Stimulated activated effector memory CD8-positive, alpha-beta T cell treated with anti-CD3 and anti-CD28 coated beads, Interleukin-12 subunit alpha, Interleukin-12 subunit beta, amount 100 ng/mL, for 72 hours (primary cell): ENCODE results near the gene SLC25A6.
"Not testable (repeated sequence)": the region's sequence is repeated elsewhere in the genome, so short reads cannot be mapped to it uniquely, and the experiment has no call there.

Experiments
- ATAC-seq: fragments of 150-1000 bp; cut with Tn5 transposase; 2 replicates; pipeline ENCODE4 v1.10.0; 2021
- DNase-seq, 2 donors: peaks; one replicate each; pipeline ENCODE4 v3.0.0; 2021 to 2022; ENCODE audit warnings: low spot score in 2 of 2
- H3K27ac Mint-ChIP-seq: one replicate; pipeline ENCODE4 v1.8.0; 2022; ENCODE audit warnings: mild to moderate bottlenecking, mixed read lengths
- H3K36me3 Mint-ChIP-seq: one replicate; pipeline ENCODE4 v1.8.0; 2022; ENCODE audit warnings: mild to moderate bottlenecking, mixed read lengths
- H3K4me1 Mint-ChIP-seq: one replicate; pipeline ENCODE4 v1.8.0; 2022; ENCODE audit warnings: mixed read lengths
- H3K4me3 Mint-ChIP-seq: one replicate; pipeline ENCODE4 v1.8.0; 2022; ENCODE audit warnings: mild to moderate bottlenecking, mixed read lengths
- H3K9me3 Mint-ChIP-seq: one replicate; pipeline ENCODE4 v1.8.0; 2022; ENCODE audit warnings: mixed read lengths

The SLC25A6 gene

DNA sequence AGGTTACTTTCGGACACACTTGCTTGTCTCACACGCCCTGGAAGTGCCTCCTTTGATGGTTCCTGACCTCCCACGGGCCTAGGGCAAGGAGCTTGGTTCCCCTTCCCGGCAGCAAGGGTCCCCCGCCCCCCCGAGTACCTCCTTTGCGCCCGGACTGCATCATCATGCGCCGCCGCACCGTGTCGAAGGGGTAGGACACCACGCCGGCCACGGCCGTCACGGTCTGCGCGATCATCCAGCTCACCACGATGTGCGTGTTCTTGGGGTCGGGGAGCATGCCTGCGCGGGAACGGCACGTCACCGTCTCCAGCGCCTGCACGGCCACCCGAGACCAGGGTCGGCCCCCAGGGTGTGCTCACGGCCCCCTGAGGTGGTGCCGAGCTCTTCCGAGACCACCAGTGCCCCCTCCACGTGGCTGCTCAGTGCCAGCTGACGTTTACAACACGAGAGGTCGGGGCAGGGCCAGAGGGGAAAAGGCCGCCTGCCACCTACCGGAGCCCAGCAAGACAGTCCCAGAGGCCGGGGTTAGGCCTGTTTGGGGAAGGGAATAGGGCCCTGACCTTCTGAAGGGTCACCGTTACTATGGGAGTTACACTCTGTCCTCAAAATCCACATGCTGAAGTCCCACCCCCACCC is 4.7 kb downstream of the SLC25A6 start:
- H3K27ac Mint-ChIP-seq: peak overlapping the region; percentile 83
- peaks cover 31% of the 10 kb centered on the region for H3K4me1 Mint-ChIP-seq
- peak in 1 of 2 donors; percentile 56 for DNase-seq
- ATAC-seq: no peak
- H3K36me3 Mint-ChIP-seq: peaks cover 100% of the 10 kb centered on the region
- no peaks in the 10 kb centered on the region for H3K9me3 Mint-ChIP-seq
- no peak overlapping the region for H3K4me3 Mint-ChIP-seq

- Mint-ChIP-seq H3K4me1 (peaks cover 31% of the 10 kb centered on the region), H3K36me3 (peaks cover 100% of the 10 kb centered on the region), H3K9me3 (no peaks in the 10 kb centered on the region), H3K4me3 (no peak overlapping the region), H3K27ac (peak overlapping the region; percentile 83)
- ATAC-seq (no peak), DNase-seq (peak in 1 of 2 donors; percentile 50)
Observed at GRCh38 chrX:1386338-1387127, 5.4 kb downstream of the SLC25A6 start.

- H3K36me3 Mint-ChIP-seq: peaks cover 99% of the 10 kb centered on the region
- DNase-seq (peak in 1 of 2 donors; percentile 55), ATAC-seq (peak; percentile 17)
- H3K9me3 Mint-ChIP-seq: no peaks in the 10 kb centered on the region
- no peak overlapping the region for H3K4me3 Mint-ChIP-seq
- H3K27ac Mint-ChIP-seq: peak overlapping the region; percentile 83
- H3K4me1 Mint-ChIP-seq: peaks cover 23% of the 10 kb centered on the region
Observed at GRCh38 chrX:1385253-1386223, 6.4 kb downstream of the SLC25A6 start.

DNA sequence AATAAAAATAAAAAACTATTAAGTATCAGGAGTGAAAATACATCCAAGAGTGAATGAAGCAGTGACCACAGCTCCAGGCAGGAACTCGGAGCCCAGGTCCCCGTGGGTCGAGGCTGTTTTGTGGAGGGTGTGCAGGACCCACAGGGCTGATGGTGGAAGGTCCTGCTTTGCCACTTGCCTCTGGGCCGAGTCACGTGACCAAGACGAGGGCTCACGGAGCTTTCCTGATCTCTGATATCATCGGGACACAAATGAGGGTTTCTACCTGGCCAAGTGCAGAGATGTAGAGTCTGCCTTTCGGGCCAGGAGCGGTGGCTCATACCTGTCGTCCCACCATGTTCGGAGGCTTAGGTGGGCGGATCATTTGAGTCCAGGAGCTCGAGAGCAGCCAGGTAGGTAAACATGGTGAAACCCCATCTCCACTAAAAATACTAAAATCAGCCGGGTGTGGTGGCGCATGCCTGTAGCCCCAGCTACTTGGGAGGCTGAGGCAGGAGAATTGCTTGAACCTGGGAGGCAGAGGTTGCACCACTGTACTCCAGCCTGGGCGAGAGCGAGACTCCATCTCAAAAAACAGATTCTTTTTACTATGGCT is 7.2 kb downstream of the SLC25A6 start:
- Mint-ChIP-seq H3K4me3 (no peak overlapping the region), H3K27ac (no peak overlapping the region), H3K9me3 (no peaks in the 10 kb centered on the region), H3K4me1 (peaks cover 23% of the 10 kb centered on the region), H3K36me3 (peaks cover 98% of the 10 kb centered on the region)
- no peak for DNase-seq
- no peak for ATAC-seq

GRCh38 chrX:1380672-1381233 is 11.2 kb downstream of the SLC25A6 start:
- no peaks in the 10 kb centered on the region for H3K9me3 Mint-ChIP-seq
- peak in 1 of 2 donors; percentile 62 for DNase-seq
- H3K4me1 Mint-ChIP-seq: no peaks in the 10 kb centered on the region
- no peak overlapping the region for H3K27ac Mint-ChIP-seq
- peaks cover 71% of the 10 kb centered on the region for H3K36me3 Mint-ChIP-seq
- peak; percentile 12 for ATAC-seq
- no peak overlapping the region for H3K4me3 Mint-ChIP-seq

- Mint-ChIP-seq H3K27ac (peak overlapping the region; percentile 32), H3K4me1 (no peaks in the 10 kb centered on the region)
- ATAC-seq: peak; percentile 38
Observed at GRCh38 chrX:1378306-1378759, 13.6 kb downstream of the SLC25A6 start.

DNA sequence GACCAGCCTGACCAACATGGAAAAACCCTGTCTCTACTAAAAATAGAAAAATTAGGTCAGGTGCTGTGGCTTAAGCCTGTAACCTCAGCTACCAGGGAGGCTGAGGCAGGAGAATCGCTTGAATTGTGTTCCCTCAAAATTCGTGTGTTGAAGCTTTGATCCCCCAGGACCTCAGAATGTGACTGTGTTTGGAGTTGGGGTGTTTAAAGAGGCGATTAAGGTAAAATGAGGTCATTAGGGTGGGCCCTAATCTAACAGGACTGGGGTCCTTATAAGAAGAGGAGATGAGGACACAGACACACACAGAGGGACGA is 23.6 kb downstream of the SLC25A6 start:
- Mint-ChIP-seq H3K36me3 (no peaks in the 10 kb centered on the region), H3K9me3 (no peaks in the 10 kb centered on the region), H3K4me3 (no peak overlapping the region), H3K27ac (peak overlapping the region; percentile 73), H3K4me1 (no peaks in the 10 kb centered on the region)
- no peak for DNase-seq
- ATAC-seq: no peak

More at GRCh38 chrX:1378306-1378759, 13.6 kb downstream of the SLC25A6 start:
- peak in 1 of 2 donors; percentile 53 for DNase-seq
- Mint-ChIP-seq H3K4me3 (no peak overlapping the region), H3K36me3 (peaks cover 47% of the 10 kb centered on the region), H3K9me3 (no peaks in the 10 kb centered on the region)

DNA sequence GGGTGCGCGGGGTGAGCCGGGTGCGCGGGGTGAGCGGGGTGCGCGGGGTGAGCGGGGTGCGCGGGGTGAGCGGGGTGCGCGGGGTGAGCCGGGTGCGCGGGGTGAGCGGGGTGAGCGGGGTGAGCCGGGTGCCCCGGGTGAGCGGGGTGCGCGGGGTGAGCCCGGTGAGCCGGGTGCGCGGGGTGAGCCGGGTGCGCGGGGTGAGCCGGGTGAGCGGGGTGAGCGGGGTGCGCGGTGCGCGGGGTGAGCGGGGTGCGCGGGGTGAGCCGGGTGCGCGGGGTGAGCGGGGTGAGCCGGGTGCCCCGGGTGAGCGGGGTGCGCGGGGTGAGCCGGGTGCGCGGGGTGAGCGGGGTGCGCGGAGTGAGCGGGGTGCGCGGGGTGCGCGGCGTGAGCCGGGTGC is 25.6 kb downstream of the SLC25A6 start:
- peaks cover 10% of the 10 kb centered on the region for H3K4me1 Mint-ChIP-seq
- H3K36me3 Mint-ChIP-seq, ATAC-seq, H3K4me3 Mint-ChIP-seq, H3K9me3 Mint-ChIP-seq, DNase-seq, H3K27ac Mint-ChIP-seq: not testable (repeated sequence)

GRCh38 chrX:1361910-1362309 is 30.0 kb downstream of the SLC25A6 start:
- ATAC-seq (no peak), DNase-seq (no peak)
- Mint-ChIP-seq H3K4me3 (no peak overlapping the region), H3K9me3 (no peaks in the 10 kb centered on the region), H3K36me3 (peaks cover 13% of the 10 kb centered on the region), H3K4me1 (peaks cover 10% of the 10 kb centered on the region), H3K27ac (peak overlapping the region; percentile 29)

GRCh38 chrX:1361275-1361674 is 30.6 kb downstream of the SLC25A6 start:
- Mint-ChIP-seq H3K36me3 (peaks cover 13% of the 10 kb centered on the region), H3K4me3 (no peak overlapping the region), H3K27ac (peak overlapping the region; percentile 71), H3K4me1 (peaks cover 10% of the 10 kb centered on the region), H3K9me3 (no peaks in the 10 kb centered on the region)
- ATAC-seq: no peak
- DNase-seq: no peak

- Mint-ChIP-seq H3K4me1 (peaks cover 10% of the 10 kb centered on the region), H3K36me3 (peaks cover 13% of the 10 kb centered on the region), H3K9me3 (no peaks in the 10 kb centered on the region), H3K4me3 (no peak overlapping the region), H3K27ac (peak overlapping the region; percentile 71)
- ATAC-seq (no peak), DNase-seq (no peak)
Observed at GRCh38 chrX:1360171-1360570, 31.7 kb downstream of the SLC25A6 start.

GRCh38 chrX:1359477-1359873 is 32.4 kb downstream of the SLC25A6 start:
- Mint-ChIP-seq H3K4me1 (peaks cover 10% of the 10 kb centered on the region), H3K4me3 (no peak overlapping the region), H3K36me3 (peaks cover 13% of the 10 kb centered on the region), H3K27ac (peak overlapping the region; percentile 36), H3K9me3 (no peaks in the 10 kb centered on the region)
- DNase-seq: no peak
- peak; percentile 28 for ATAC-seq

GRCh38 chrX:1358793-1359476 is 33.0 kb downstream of the SLC25A6 start:
- peaks cover 13% of the 10 kb centered on the region for H3K36me3 Mint-ChIP-seq
- DNase-seq (no peak), ATAC-seq (peak; percentile 19)
- H3K4me3 Mint-ChIP-seq: no peak overlapping the region
- peaks cover 15% of the 10 kb centered on the region for H3K4me1 Mint-ChIP-seq
- no peaks in the 10 kb centered on the region for H3K9me3 Mint-ChIP-seq
- H3K27ac Mint-ChIP-seq: peak overlapping the region; percentile 36

DNA sequence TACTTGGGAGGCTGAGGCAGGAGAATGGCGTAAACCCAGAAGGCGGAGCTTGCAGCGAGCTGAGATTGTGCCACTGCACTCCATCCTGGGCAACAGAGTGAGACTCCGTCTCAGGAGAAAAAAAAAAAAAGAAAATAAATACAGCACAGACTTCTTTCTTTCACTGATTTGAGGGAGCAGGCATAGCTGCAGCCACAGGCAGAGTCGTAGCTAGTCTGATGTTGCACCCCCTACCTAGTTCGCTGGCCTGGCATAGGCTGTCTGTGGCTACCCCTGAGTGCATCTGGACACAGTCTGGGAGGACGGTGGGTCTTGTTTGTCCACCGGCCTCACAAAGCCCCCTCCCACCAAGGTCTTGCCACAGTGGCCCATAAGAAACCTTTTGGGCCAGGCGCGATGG is 33.9 kb downstream of the SLC25A6 start:
- no peak overlapping the region for H3K27ac Mint-ChIP-seq
- ATAC-seq: no peak
- H3K9me3 Mint-ChIP-seq: no peaks in the 10 kb centered on the region
- peaks cover 13% of the 10 kb centered on the region for H3K36me3 Mint-ChIP-seq
- H3K4me3 Mint-ChIP-seq: no peak overlapping the region
- H3K4me1 Mint-ChIP-seq: peaks cover 16% of the 10 kb centered on the region
- no peak for DNase-seq
